ENCODE data around the gene MESD. TPM values are rescaled to one million over a fixed set of nuclear protein-coding genes. Genes with fewer than 3 reads are reported as not detected.

MESD gene
- total RNA-seq, 1 experiment from 2014 or later = 30.2 TPM

- ChIA-PET CTCF (no interaction called here), POLR2A (no interaction called here)
- TF ChIP-seq CTCF (IDR thresholded peaks at IDR 0.05; ENCODE audit: unreplicated experiment) = no peak
- no peak overlapping the region for H3K4me3 Mint-ChIP-seq (ENCODE audit: unreplicated experiment)
- H3K27me3 Mint-ChIP-seq (ENCODE audit: insufficient read depth, unreplicated experiment) = no peaks in the 10 kb centered on the region
- no TSS peak for BruUV-seq (replicated peaks)
- H3K36me3 Mint-ChIP-seq (ENCODE audit: insufficient read depth, unreplicated experiment) = peaks cover 5% of the 10 kb centered on the region
- DNase-seq (ENCODE audit: unreplicated experiment) = no peak
- no peaks in the 10 kb centered on the region for H3K9me3 Mint-ChIP-seq (ENCODE audit: unreplicated experiment)
- intact Hi-C loops (cut with micrococcal nuclease) = no loop called here
- H3K4me1 Mint-ChIP-seq (ENCODE audit: insufficient read depth, unreplicated experiment) = no peaks in the 10 kb centered on the region
- H3K27ac Mint-ChIP-seq (ENCODE audit: low read depth, unreplicated experiment) = no peak overlapping the region
Measured at GRCh38 chr15:80920271-80920699, 69.3 kb downstream of the MESD start.

- ChIA-PET CTCF (interaction anchor here (0.6 kb wide), 1 partner anchor 51 kb away, joined by 3 read pairs; no protein-coding TSS in a partner anchor), POLR2A (no interaction called here)
- Mint-ChIP-seq H3K27me3 (ENCODE audit: insufficient read depth, unreplicated experiment) (no peaks in the 10 kb centered on the region), H3K4me3 (ENCODE audit: unreplicated experiment) (no peak overlapping the region), H3K9me3 (ENCODE audit: unreplicated experiment) (no peaks in the 10 kb centered on the region), H3K4me1 (ENCODE audit: insufficient read depth, unreplicated experiment) (no peaks in the 10 kb centered on the region), H3K36me3 (ENCODE audit: insufficient read depth, unreplicated experiment) (no peaks in the 10 kb centered on the region), H3K27ac (ENCODE audit: low read depth, unreplicated experiment) (no peak overlapping the region)
- no peak for TF ChIP-seq CTCF (IDR thresholded peaks at IDR 0.05; ENCODE audit: unreplicated experiment)
- intact Hi-C loops (cut with micrococcal nuclease) = no loop called here
- no TSS peak for BruUV-seq (replicated peaks)
- DNase-seq (ENCODE audit: unreplicated experiment) = no peak
Measured at GRCh38 chr15:80918196-80918783, 71.3 kb downstream of the MESD start.

DNA sequence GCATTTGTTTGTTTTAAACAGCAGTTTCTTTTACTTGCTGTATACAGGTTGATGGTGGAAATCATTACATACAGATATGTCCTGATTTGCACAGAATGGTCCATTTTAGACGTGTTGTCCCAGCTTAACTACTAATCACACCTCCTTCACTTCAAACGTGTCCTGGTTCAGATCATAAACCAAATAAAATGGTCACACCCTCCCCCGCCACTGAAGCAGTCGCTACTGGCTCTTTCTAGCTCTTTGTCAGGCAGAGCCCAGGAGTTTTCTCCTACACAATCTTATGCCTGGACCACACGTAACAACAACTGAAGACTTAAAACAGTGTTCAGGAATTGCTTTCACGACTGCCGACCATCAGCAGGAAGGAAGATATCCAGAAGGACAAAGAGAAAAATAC is 73.6 kb downstream of the MESD start:
- Mint-ChIP-seq H3K27ac (ENCODE audit: low read depth, unreplicated experiment) (no peak overlapping the region), H3K36me3 (ENCODE audit: insufficient read depth, unreplicated experiment) (no peaks in the 10 kb centered on the region), H3K27me3 (ENCODE audit: insufficient read depth, unreplicated experiment) (no peaks in the 10 kb centered on the region), H3K9me3 (ENCODE audit: unreplicated experiment) (no peaks in the 10 kb centered on the region), H3K4me3 (ENCODE audit: unreplicated experiment) (no peak overlapping the region), H3K4me1 (ENCODE audit: insufficient read depth, unreplicated experiment) (no peaks in the 10 kb centered on the region)
- BruUV-seq (replicated peaks) = no TSS peak
- CTCF ChIA-PET = no interaction called here
- no peak for DNase-seq (ENCODE audit: unreplicated experiment)
- intact Hi-C loops (cut with micrococcal nuclease) = no loop called here
- TF ChIP-seq CTCF (IDR thresholded peaks at IDR 0.05; ENCODE audit: unreplicated experiment) = no peak
- POLR2A ChIA-PET = no interaction called here

GRCh38 chr15:80915472-80915871 is 74.1 kb downstream of the MESD start:
- TF ChIP-seq CTCF (IDR thresholded peaks at IDR 0.05; ENCODE audit: unreplicated experiment) = no peak
- no TSS peak for BruUV-seq (replicated peaks)
- CTCF ChIA-PET = interaction anchor here (0.6 kb wide), 1 partner anchor 1735 kb away, joined by 4 read pairs; no protein-coding TSS in a partner anchor
- H3K36me3 Mint-ChIP-seq (ENCODE audit: insufficient read depth, unreplicated experiment) = no peaks in the 10 kb centered on the region
- no peak overlapping the region for H3K4me3 Mint-ChIP-seq (ENCODE audit: unreplicated experiment)
- no peaks in the 10 kb centered on the region for H3K4me1 Mint-ChIP-seq (ENCODE audit: insufficient read depth, unreplicated experiment)
- no peak for DNase-seq (ENCODE audit: unreplicated experiment)
- no peaks in the 10 kb centered on the region for H3K9me3 Mint-ChIP-seq (ENCODE audit: unreplicated experiment)
- H3K27ac Mint-ChIP-seq (ENCODE audit: low read depth, unreplicated experiment) = no peak overlapping the region
- intact Hi-C loops (cut with micrococcal nuclease) = no loop called here
- no peaks in the 10 kb centered on the region for H3K27me3 Mint-ChIP-seq (ENCODE audit: insufficient read depth, unreplicated experiment)
- POLR2A ChIA-PET = no interaction called here
